Testis (tissue), 3 donors: ENCODE measurements around the gene CAMK2B. TPM values are rescaled to one million over a fixed set of nuclear protein-coding genes. Genes with fewer than 3 reads are reported as not detected.

Experiments used
- DNase-seq: peaks from one replicate; pipeline ENCODE4 v3.0.0-alpha.2; 2019
- H3K27ac ChIP-seq, 2 donors: fragments of 200-600 bp; sonication (generic); one replicate each; pipeline ENCODE4 v1.5.1; 2019
- H3K27me3 ChIP-seq: fragments of 200-600 bp; sonication (generic); one replicate; pipeline ENCODE4 v1.5.1; 2019
- H3K36me3 ChIP-seq: fragments of 200-600 bp; sonication (generic); one replicate; pipeline ENCODE4 v1.5.1; 2017; ENCODE audit warnings: low read depth; ENCODE audit errors: missing control alignments
- H3K4me1 ChIP-seq: fragments of 200-600 bp; sonication (generic); one replicate; pipeline ENCODE4 v1.5.1; 2019
- H3K4me3 ChIP-seq, 2 donors: fragments of 200-600 bp; sonication (generic); one replicate each; pipeline ENCODE4 v1.5.1; 2017 to 2019
- H3K9me3 ChIP-seq: fragments of 200-600 bp; sonication (generic); one replicate; pipeline ENCODE4 v1.5.1; 2017
- POLR2A ChIP-seq: fragments of 450-650 bp; IDR thresholded peaks from one replicate; pipeline ENCODE4 v1.6.1; 2017; ENCODE audit warnings: antibody characterized with exemption, mild to moderate bottlenecking, moderate library complexity
- WGBS, 2 donors: methylation state at CpG; one replicate each; pipeline ENCODE4 v1.1.5; 2018; 5-methylcytosine and 5-hydroxymethylcytosine counted together
- intact Hi-C: fragments of 100-400 bp; cut with DNase I; formaldehyde crosslinking; loops from one replicate; pipeline ENCODE4 v1.15.1; 2023; ENCODE audit warnings: low total_unique reads
- polyA plus RNA-seq: library from polyadenylated mRNA; stranded (reverse); fragments of 350-450 nt; fragmentation: Illumina TruSeq; extraction: RNeasy Lipid Tissue Mini Kit (QIAGEN cat#74804); gene quantifications from one replicate; pipeline ENCODE4 v1.2.3, GENCODE V29; 2014; ENCODE audit warnings: low read depth, low replicate concordance; ENCODE audit not compliant: insufficient read depth
- total RNA-seq, 2 donors: library from RNA; depleted of rRNA; stranded (reverse); fragments of >200 nt; gene quantifications; one replicate each; pipeline ENCODE4 v1.2.3, GENCODE V29; 2016
- TF ChIP-seq, protein P1 (sequence below), 3 experiments: fragments of 450-650 bp in 2 of 3; fragments of 200-600 bp in 1 of 3; sonication (generic) in 1 of 3; IDR thresholded peaks; one replicate each; pipeline ENCODE4 v1.5.1; 2016 to 2019; ENCODE audit warnings: antibody characterized with exemption in 3 of 3, mild to moderate bottlenecking in 2 of 3, moderate library complexity in 1 of 3

Gene CAMK2B
- total and polyA plus RNA-seq, 3 donors from 2014 or later = 4.0 to 12.5 (median 12.1) TPM

- intact Hi-C loops = no loop called here
- H3K4me3 ChIP-seq = no peak overlapping the region
- no peaks in the 10 kb centered on the region for H3K27me3 ChIP-seq
- no peaks in the 10 kb centered on the region for H3K36me3 ChIP-seq
- H3K4me1 ChIP-seq = peaks cover 6% of the 10 kb centered on the region
- no peak for TF ChIP-seq POLR2A
- TF ChIP-seq, protein P1, sequence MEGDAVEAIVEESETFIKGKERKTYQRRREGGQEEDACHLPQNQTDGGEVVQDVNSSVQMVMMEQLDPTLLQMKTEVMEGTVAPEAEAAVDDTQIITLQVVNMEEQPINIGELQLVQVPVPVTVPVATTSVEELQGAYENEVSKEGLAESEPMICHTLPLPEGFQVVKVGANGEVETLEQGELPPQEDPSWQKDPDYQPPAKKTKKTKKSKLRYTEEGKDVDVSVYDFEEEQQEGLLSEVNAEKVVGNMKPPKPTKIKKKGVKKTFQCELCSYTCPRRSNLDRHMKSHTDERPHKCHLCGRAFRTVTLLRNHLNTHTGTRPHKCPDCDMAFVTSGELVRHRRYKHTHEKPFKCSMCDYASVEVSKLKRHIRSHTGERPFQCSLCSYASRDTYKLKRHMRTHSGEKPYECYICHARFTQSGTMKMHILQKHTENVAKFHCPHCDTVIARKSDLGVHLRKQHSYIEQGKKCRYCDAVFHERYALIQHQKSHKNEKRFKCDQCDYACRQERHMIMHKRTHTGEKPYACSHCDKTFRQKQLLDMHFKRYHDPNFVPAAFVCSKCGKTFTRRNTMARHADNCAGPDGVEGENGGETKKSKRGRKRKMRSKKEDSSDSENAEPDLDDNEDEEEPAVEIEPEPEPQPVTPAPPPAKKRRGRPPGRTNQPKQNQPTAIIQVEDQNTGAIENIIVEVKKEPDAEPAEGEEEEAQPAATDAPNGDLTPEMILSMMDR (IDR thresholded peaks at IDR 0.05) = no peak
- no peak overlapping the region for H3K27ac ChIP-seq
- 89 to 92% methylated on average over 18 to 20 of the region's 20 CpGs for WGBS, 2 donors
- H3K9me3 ChIP-seq = no peaks in the 10 kb centered on the region
- DNase-seq = no peak
These were observed 38.5 kb downstream of the CAMK2B start for GRCh38 chr7:44286618-44287487.

- 94 to 97% methylated on average over 6 to 17 of the region's 17 CpGs for whole genome bisulfite sequencing, 2 donors
- no peaks in the 10 kb centered on the region for H3K9me3 ChIP-seq
- DNase-seq = no peak
- H3K36me3 ChIP-seq = no peaks in the 10 kb centered on the region
- H3K4me1 ChIP-seq = peaks cover 3% of the 10 kb centered on the region
- H3K27me3 ChIP-seq = no peaks in the 10 kb centered on the region
- no peak overlapping the region for H3K4me3 ChIP-seq
- H3K27ac ChIP-seq = no peak overlapping the region
- intact Hi-C loops = no loop called here
- no peak for TF ChIP-seq POLR2A
- TF ChIP-seq, protein P1 (IDR thresholded peaks at IDR 0.05) = no peak
These were observed 39.2 kb downstream of the CAMK2B start for GRCh38 chr7:44286182-44286617.

DNA sequence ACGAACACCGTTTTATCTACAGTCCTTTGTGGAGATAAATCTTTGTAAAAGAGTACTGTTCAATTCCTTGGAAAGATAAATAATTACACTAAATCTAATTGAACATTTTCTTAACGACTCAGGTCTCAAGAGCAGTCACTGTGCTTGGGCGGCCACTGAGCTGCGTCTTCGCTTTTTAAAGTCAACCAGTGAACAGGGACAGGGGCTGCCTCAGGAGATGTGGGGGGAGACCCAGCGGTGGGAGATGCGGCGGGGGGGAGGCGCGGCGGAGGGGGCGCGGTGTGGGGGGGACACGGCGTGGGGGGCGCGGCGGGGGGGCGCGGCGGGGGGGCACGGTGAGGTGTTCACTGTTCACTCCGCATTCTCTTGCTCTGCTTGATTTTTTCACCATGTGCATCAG, 39.8 kb downstream of the CAMK2B start:
- WGBS, 2 donors = 82 to 85% methylated on average over 24 of the region's 24 CpGs
- no peaks in the 10 kb centered on the region for H3K9me3 ChIP-seq
- no peak for DNase-seq
- no peaks in the 10 kb centered on the region for H3K36me3 ChIP-seq
- H3K27ac ChIP-seq = no peak overlapping the region
- no peaks in the 10 kb centered on the region for H3K4me1 ChIP-seq
- TF ChIP-seq, protein P1 (IDR thresholded peaks at IDR 0.05) = no peak
- TF ChIP-seq POLR2A = no peak
- no peak overlapping the region for H3K4me3 ChIP-seq
- H3K27me3 ChIP-seq = no peaks in the 10 kb centered on the region
- intact Hi-C loops = no loop called here

- no peak for DNase-seq
- Histone ChIP-seq H3K27ac (no peak overlapping the region), H3K27me3 (no peaks in the 10 kb centered on the region), H3K4me3 (no peak overlapping the region), H3K36me3 (no peaks in the 10 kb centered on the region), H3K4me1 (no peaks in the 10 kb centered on the region), H3K9me3 (no peaks in the 10 kb centered on the region)
- TF ChIP-seq POLR2A = no peak
- TF ChIP-seq, protein P1 (IDR thresholded peaks at IDR 0.05) = no peak
- intact Hi-C loops = no loop called here
- 89 to 93% methylated on average over 14 to 16 of the region's 16 CpGs for WGBS, 2 donors
These were observed 40.4 kb downstream of the CAMK2B start for GRCh38 chr7:44284881-44285541.
